Sigmoid colon (tissue), 7 donors: ENCODE results near the gene ZNF410. TPM values are rescaled to one million over a fixed set of nuclear protein-coding genes. Genes with fewer than 3 reads are reported as not detected.
"Not testable (repeated sequence)": the region's sequence is repeated elsewhere in the genome, so short reads cannot be mapped to it uniquely, and the experiment has no call there.

ENCODE experiments used
- DNase-seq: peaks from one replicate; pipeline ENCODE4 v3.0.0-alpha.2; 2019
- H3K27ac ChIP-seq, 4 donors: fragments of 200-600 bp; sonication (generic); one replicate each; pipeline ENCODE4 v1.5.1; 2016 to 2019; ENCODE audit warnings: mild to moderate bottlenecking in 1 of 4
- H3K27me3 ChIP-seq, 3 donors: fragments of 200-600 bp; sonication (generic); one replicate each; pipeline ENCODE4 v1.5.1; 2019; ENCODE audit warnings: mild to moderate bottlenecking in 1 of 3
- H3K36me3 ChIP-seq, 4 donors: fragments of 200-600 bp; sonication (generic); one replicate each; pipeline ENCODE4 v1.5.1; 2016 to 2019
- H3K4me1 ChIP-seq, 4 donors: fragments of 200-600 bp; sonication (generic); one replicate each; pipeline ENCODE4 v1.5.1; 2017 to 2019
- H3K4me3 ChIP-seq, 4 donors: fragments of 200-600 bp; sonication (generic); one replicate each; pipeline ENCODE4 v1.5.1; 2017 to 2019; ENCODE audit warnings: mild to moderate bottlenecking in 2 of 4, moderate library complexity in 1 of 4
- H3K9me3 ChIP-seq, 4 donors: fragments of 200-600 bp in 3 of 4; sonication (generic) in 3 of 4; one replicate each; pipeline versions ENCODE4 v1.5.1 to v1.6.1; 2013 to 2019
- CTCF ChIP-seq, 4 experiments: fragments of 450-650 bp in 3 of 4; fragments of 200-600 bp in 1 of 4; IDR thresholded peaks; one replicate each; pipeline ENCODE4 v1.5.1; 2016 to 2019; ENCODE audit warnings: antibody characterized with exemption in 4 of 4, mild to moderate bottlenecking in 3 of 4, moderate library complexity in 2 of 4
- EP300 ChIP-seq, 4 donors: sonication (generic); formaldehyde crosslinking; IDR thresholded peaks; one replicate each; pipeline ENCODE4 v1.6.1; 2017; ENCODE audit warnings: antibody characterized with exemption in 4 of 4
- POLR2A ChIP-seq, 2 donors: fragments of 450-650 bp; IDR thresholded peaks; one replicate each; pipeline ENCODE4 v1.6.1; 2016; ENCODE audit warnings: antibody characterized with exemption in 2 of 2, mild to moderate bottlenecking in 2 of 2, moderate library complexity in 2 of 2
- POLR2AphosphoS5 ChIP-seq, 4 donors: sonication (generic); formaldehyde crosslinking; IDR thresholded peaks; one replicate each; pipeline ENCODE4 v1.6.1; 2017; ENCODE audit warnings: antibody characterized with exemption in 4 of 4
- WGBS, 2 donors: extraction: QIAGEN DNeasy Blood & Tissue Kit; methylation state at CpG; one replicate each; pipeline ENCODE4 v1.1.7; 2013; 5-methylcytosine and 5-hydroxymethylcytosine counted together
- intact Hi-C: fragments of 100-400 bp; cut with DNase I; formaldehyde crosslinking; loops from one replicate; pipeline ENCODE4 v1.15.1; 2023
- polyA plus RNA-seq, 3 donors: library from polyadenylated mRNA; stranded (reverse); fragments of 200-250 nt; gene quantifications; one replicate each; pipeline ENCODE4 v1.2.3, GENCODE V29; 2013
- total RNA-seq, 4 donors: library from RNA; depleted of rRNA; stranded (reverse); fragments of >200 nt; gene quantifications; one replicate each; pipeline ENCODE4 v1.1.0, GENCODE V29; 2016
- donor health status: healthy with polysubstance abuse.
- donor health status: Bipolar disorder and iron deficiency.
- donor health status: healthy.

ZNF410 gene
- total RNA-seq (10 to 100 TPM; 45.1 to 67.8 (median 53.8) TPM), polyA plus RNA-seq (10 to 100 TPM; 33.3 to 37.8 (median 35.4) TPM)

- no peak for TF ChIP-seq CTCF (IDR thresholded peaks at IDR 0.05)
- peak in 2 of 4 donors; percentile 18 to 76 for TF ChIP-seq EP300 (IDR thresholded peaks at IDR 0.05)
- TF ChIP-seq POLR2A (IDR thresholded peaks at IDR 0.05), result peak; percentile 48 to 55
- peak; percentile 76 to 91 (median 82) for TF ChIP-seq POLR2AphosphoS5 (IDR thresholded peaks at IDR 0.05)
- Histone ChIP-seq H3K36me3 (peaks cover 0 to 5% (median 0%) of the 10 kb centered on the region in 4 donors), H3K4me3 (peak within 1 kb of the TSS; percentile 71 to 77 (median 74)), H3K9me3 (no peaks in the 10 kb centered on the region), H3K27me3 (no peaks in the 10 kb centered on the region), H3K27ac (peak within 1 kb of the TSS; percentile 91 to 96 (median 94)), H3K4me1 (peaks cover 0 to 33% (median 25%) of the 10 kb centered on the region in 4 donors)
- 0% methylated on average over 65 of the region's 65 CpGs for WGBS, 2 donors
- DNase-seq, result peak; percentile 98
- intact Hi-C loops, result loop anchor here (1.0 to 10.0 kb wide), 4 partner anchors 35 to 174 kb away; partner anchors contain the start of genes BBOF1, COQ6, ENTPD5 and FAM161B
Observed at GRCh38 chr14:73886449-73887317, at the start of gene ZNF410. Gene ZNF410 (plus strand): TSS chr14:73886859. CDS start chr14:73892176, 5,317 bp downstream.

GRCh38 chr14:73838293-73839034 lies 48.2 kb upstream of the ZNF410 start:
- H3K4me1 ChIP-seq, result peaks cover 0 to 13% (median 6%) of the 10 kb centered on the region in 4 donors
- DNase-seq, H3K27me3 ChIP-seq, intact Hi-C loops, H3K36me3 ChIP-seq, H3K4me3 ChIP-seq, H3K9me3 ChIP-seq, H3K27ac ChIP-seq: not testable (repeated sequence)
- 95 to 96% methylated on average over 7 of the region's 7 CpGs for WGBS, 2 donors

GRCh38 chr14:73842201-73842600 lies 44.5 kb upstream of the ZNF410 start:
- TF ChIP-seq EP300 (IDR thresholded peaks at IDR 0.05) (no peak), POLR2AphosphoS5 (IDR thresholded peaks at IDR 0.05) (no peak), POLR2A (IDR thresholded peaks at IDR 0.05) (no peak), CTCF (IDR thresholded peaks at IDR 0.05) (no peak)
- no peaks in the 10 kb centered on the region for H3K36me3 ChIP-seq
- intact Hi-C loops, result no loop called here
- 95 to 100% methylated on average over 1 of the region's 1 CpG for WGBS, 2 donors
- no peaks in the 10 kb centered on the region for H3K9me3 ChIP-seq
- H3K27ac ChIP-seq, result no peak overlapping the region
- no peaks in the 10 kb centered on the region for H3K4me1 ChIP-seq
- H3K27me3 ChIP-seq, result no peaks in the 10 kb centered on the region
- no peak overlapping the region for H3K4me3 ChIP-seq
- DNase-seq, result no peak

GRCh38 chr14:73842851-73843250 lies 43.8 kb upstream of the ZNF410 start:
- Histone ChIP-seq H3K9me3 (no peaks in the 10 kb centered on the region), H3K36me3 (no peaks in the 10 kb centered on the region), H3K27ac (no peak overlapping the region), H3K27me3 (no peaks in the 10 kb centered on the region), H3K4me1 (no peaks in the 10 kb centered on the region), H3K4me3 (no peak overlapping the region)
- TF ChIP-seq POLR2AphosphoS5 (IDR thresholded peaks at IDR 0.05), result no peak
- no peak for TF ChIP-seq EP300 (IDR thresholded peaks at IDR 0.05)
- TF ChIP-seq CTCF (IDR thresholded peaks at IDR 0.05), result no peak
- no peak for TF ChIP-seq POLR2A (IDR thresholded peaks at IDR 0.05)
- WGBS, 2 donors, result 82 to 86% methylated on average over 2 of the region's 2 CpGs
- intact Hi-C loops, result no loop called here
- DNase-seq, result no peak

GRCh38 chr14:73843296-73843695 lies 43.4 kb upstream of the ZNF410 start:
- Histone ChIP-seq H3K4me3 (no peak overlapping the region), H3K4me1 (no peaks in the 10 kb centered on the region), H3K9me3 (no peaks in the 10 kb centered on the region), H3K27me3 (no peaks in the 10 kb centered on the region), H3K36me3 (no peaks in the 10 kb centered on the region), H3K27ac (no peak overlapping the region)
- intact Hi-C loops, result no loop called here
- no peak for TF ChIP-seq EP300 (IDR thresholded peaks at IDR 0.05)
- TF ChIP-seq POLR2AphosphoS5 (IDR thresholded peaks at IDR 0.05), result no peak
- no peak for TF ChIP-seq CTCF (IDR thresholded peaks at IDR 0.05)
- no peak for TF ChIP-seq POLR2A (IDR thresholded peaks at IDR 0.05)
- no peak for DNase-seq
- WGBS, 2 donors, result 70 to 77% methylated on average over 2 of the region's 2 CpGs
